ENCODE measurements around the gene EIF2D.

The EIF2D gene

GRCh38 chr1:206544562-206545257 is 67.6 kb downstream of the EIF2D start:
- no peak for DNase-seq
